ENCODE data around the gene RAG2. TPM values are rescaled to one million over a fixed set of nuclear protein-coding genes. Genes with fewer than 3 reads are reported as not detected.

RAG2 gene
- total RNA-seq, 4 donors from 2014 or later: 1.6 TPM; not detected in 3

DNA sequence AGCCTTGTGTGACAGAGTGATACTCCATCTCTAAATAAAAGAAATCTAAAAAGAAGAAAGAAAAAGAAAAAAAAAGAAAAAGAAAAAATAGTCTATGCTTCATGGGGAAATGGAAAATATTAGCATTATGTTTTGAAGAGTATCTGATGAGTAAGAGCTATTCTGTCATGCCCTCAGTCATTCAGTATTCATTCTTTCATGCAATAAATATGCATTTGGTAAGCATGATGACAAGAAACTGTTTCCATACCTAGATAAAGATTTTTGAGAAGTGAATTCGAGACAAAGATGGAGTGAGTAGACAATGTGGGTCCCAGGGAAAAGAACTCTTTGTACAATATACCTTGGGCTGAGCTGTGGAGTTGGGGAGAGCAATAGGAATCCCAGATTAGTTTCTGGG, 9.9 kb downstream of the RAG2 start:
- no peaks in the 10 kb centered on the region for H3K9me3 ChIP-seq
- TF ChIP-seq, protein P1, sequence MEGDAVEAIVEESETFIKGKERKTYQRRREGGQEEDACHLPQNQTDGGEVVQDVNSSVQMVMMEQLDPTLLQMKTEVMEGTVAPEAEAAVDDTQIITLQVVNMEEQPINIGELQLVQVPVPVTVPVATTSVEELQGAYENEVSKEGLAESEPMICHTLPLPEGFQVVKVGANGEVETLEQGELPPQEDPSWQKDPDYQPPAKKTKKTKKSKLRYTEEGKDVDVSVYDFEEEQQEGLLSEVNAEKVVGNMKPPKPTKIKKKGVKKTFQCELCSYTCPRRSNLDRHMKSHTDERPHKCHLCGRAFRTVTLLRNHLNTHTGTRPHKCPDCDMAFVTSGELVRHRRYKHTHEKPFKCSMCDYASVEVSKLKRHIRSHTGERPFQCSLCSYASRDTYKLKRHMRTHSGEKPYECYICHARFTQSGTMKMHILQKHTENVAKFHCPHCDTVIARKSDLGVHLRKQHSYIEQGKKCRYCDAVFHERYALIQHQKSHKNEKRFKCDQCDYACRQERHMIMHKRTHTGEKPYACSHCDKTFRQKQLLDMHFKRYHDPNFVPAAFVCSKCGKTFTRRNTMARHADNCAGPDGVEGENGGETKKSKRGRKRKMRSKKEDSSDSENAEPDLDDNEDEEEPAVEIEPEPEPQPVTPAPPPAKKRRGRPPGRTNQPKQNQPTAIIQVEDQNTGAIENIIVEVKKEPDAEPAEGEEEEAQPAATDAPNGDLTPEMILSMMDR (IDR thresholded peaks at IDR 0.05): no peak
- TF ChIP-seq POLR2A (IDR thresholded peaks at IDR 0.05): no peak
- H3K4me1 ChIP-seq: no peaks in the 10 kb centered on the region
- intact Hi-C loops (cut with DNase I; ENCODE audit: low total_unique reads): no loop called here
- H3K27me3 ChIP-seq: peaks cover 0 to 6% of the 10 kb centered on the region in 2 donors
- no peak for DNase-seq
- H3K36me3 ChIP-seq: no peaks in the 10 kb centered on the region
- no peak overlapping the region for H3K4me3 ChIP-seq
- no peak overlapping the region for H3K27ac ChIP-seq

DNA sequence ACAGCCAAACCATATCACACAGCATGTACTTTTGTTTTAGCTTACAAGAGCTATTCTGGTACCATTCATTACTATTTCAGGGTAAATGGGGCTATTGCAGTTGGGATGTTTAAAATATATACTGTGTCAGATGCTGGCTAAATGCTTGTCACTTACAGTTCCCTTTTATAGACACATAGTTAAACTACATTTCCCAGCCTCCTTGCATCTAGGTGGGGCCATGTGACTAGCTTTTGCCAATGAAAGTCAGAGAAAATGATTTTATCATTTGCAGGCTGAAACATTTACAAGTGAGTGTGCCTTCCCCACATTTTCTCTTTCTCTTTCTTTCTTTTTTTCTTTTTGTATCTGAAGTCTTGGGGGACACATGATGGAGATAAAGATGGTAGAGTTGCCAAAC, 11.5 kb downstream of the RAG2 start:
- Histone ChIP-seq H3K27ac (no peak overlapping the region), H3K4me3 (no peak overlapping the region), H3K4me1 (no peaks in the 10 kb centered on the region), H3K27me3 (peaks cover 0 to 6% of the 10 kb centered on the region in 2 donors), H3K36me3 (no peaks in the 10 kb centered on the region), H3K9me3 (no peaks in the 10 kb centered on the region)
- DNase-seq: no peak
- intact Hi-C loops (cut with DNase I; ENCODE audit: low total_unique reads): no loop called here
- TF ChIP-seq POLR2A (IDR thresholded peaks at IDR 0.05): no peak
- TF ChIP-seq, protein P1 (IDR thresholded peaks at IDR 0.05): no peak

DNA sequence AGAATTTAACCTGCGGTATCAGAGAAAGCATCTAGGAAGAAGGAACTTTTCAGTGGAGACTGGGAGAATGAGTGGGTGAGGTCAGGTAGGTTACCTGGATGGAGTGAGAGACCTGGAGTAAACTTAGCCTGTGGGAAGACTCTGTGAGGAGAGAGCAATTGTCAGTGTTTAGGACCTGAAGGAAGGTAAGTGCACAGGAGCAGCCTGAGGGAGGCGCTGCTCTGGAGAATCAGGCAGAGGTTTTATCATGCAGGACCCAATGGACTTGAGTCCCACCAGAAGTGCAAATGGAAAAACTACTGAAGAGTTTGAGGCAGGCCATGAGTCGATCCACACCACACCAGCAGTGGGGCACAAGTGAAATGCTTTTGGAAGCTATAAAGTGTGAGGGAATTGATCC, 14.4 kb downstream of the RAG2 start:
- no peak for DNase-seq
- Histone ChIP-seq H3K27me3 (no peaks in the 10 kb centered on the region), H3K36me3 (no peaks in the 10 kb centered on the region), H3K27ac (no peak overlapping the region), H3K4me3 (no peak overlapping the region), H3K4me1 (no peaks in the 10 kb centered on the region), H3K9me3 (no peaks in the 10 kb centered on the region)
- intact Hi-C loops (cut with DNase I; ENCODE audit: low total_unique reads): no loop called here
- no peak for TF ChIP-seq POLR2A (IDR thresholded peaks at IDR 0.05)
- TF ChIP-seq, protein P1 (IDR thresholded peaks at IDR 0.05): no peak

DNA sequence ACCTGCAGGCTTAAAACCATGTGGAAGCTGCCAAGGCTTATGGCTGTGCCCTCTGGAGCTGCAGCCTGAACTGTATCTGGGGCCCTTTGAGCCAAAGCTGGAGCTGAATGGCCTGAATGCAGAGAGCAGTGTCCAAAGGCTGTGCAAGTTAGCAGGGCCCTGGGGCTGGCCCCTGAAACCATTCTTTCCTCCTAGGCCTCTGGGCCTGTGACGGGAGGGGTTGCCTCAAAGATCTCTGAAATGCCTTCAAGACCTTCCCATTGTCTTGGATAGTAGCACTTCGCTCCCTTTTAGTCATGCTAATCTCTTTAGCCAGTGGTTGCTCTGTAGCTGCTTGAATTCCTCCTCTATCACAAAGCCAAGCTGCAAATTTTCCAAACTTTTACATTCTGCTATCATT, 16.5 kb downstream of the RAG2 start:
- Histone ChIP-seq H3K4me1 (no peaks in the 10 kb centered on the region), H3K4me3 (no peak overlapping the region), H3K9me3 (no peaks in the 10 kb centered on the region), H3K27me3 (no peaks in the 10 kb centered on the region), H3K27ac (no peak overlapping the region), H3K36me3 (no peaks in the 10 kb centered on the region)
- no peak for DNase-seq
- no peak for TF ChIP-seq POLR2A (IDR thresholded peaks at IDR 0.05)
- TF ChIP-seq, protein P1 (IDR thresholded peaks at IDR 0.05): no peak
- intact Hi-C loops (cut with DNase I; ENCODE audit: low total_unique reads): no loop called here

DNA sequence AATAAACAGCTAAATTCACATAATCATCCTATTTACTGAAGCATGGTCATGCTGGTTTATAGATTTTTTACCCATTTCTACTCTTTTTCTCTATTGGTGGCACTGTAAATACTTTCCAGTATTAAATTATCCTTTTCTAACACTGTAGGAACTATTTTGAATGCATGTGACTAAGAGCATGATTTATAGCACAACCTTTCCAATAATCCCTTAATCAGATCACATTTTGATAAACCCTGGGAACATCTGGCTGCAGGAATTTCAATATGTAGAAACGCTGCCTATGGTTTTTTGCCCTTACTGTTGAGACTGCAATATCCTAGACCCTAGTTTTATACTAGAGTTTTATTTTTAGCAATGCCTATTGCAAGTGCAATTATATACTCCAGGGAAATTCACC, 19.6 kb downstream of the RAG2 start:
- DNase-seq: no peak
- Histone ChIP-seq H3K9me3 (no peaks in the 10 kb centered on the region), H3K4me3 (no peak overlapping the region), H3K4me1 (no peaks in the 10 kb centered on the region), H3K27me3 (no peaks in the 10 kb centered on the region), H3K27ac (no peak overlapping the region), H3K36me3 (no peaks in the 10 kb centered on the region)
- TF ChIP-seq, protein P1 (IDR thresholded peaks at IDR 0.05): no peak
- TF ChIP-seq POLR2A (IDR thresholded peaks at IDR 0.05): no peak
- intact Hi-C loops (cut with DNase I; ENCODE audit: low total_unique reads): no loop called here
